ENCODE data around the gene UTS2B. TPM values are rescaled to one million over a fixed set of nuclear protein-coding genes. Genes with fewer than 3 reads are reported as not detected.
"Not testable (repeated sequence)": the region's sequence is repeated elsewhere in the genome, so short reads cannot be mapped to it uniquely, and the experiment has no call there.

The UTS2B gene
- total and polyA plus RNA-seq, 2 of the 13 experiments (the other 11 are each of a cell fraction or from before 2014, with no cell fraction given), result 0.03 to 0.46 TPM

GRCh38 chr3:191275751-191276150, 54.6 kb downstream of the UTS2B start (continued):
- TF ChIP-seq TGIF2 (CRISPR knock-in tag; IDR thresholded peaks at IDR 0.05) (no peak), ZBTB21 (CRISPR knock-in tag; IDR thresholded peaks at IDR 0.05) (no peak), FOXM1 (CRISPR knock-in tag; IDR thresholded peaks at IDR 0.05) (no peak), HNF1A (IDR thresholded peaks at IDR 0.05; ENCODE audit: low read depth) (no peak), HNF1A (CRISPR knock-in tag; IDR thresholded peaks at IDR 0.05; ENCODE audit: borderline replicate concordance) (no peak)
- TF ChIP-seq, protein P1, sequence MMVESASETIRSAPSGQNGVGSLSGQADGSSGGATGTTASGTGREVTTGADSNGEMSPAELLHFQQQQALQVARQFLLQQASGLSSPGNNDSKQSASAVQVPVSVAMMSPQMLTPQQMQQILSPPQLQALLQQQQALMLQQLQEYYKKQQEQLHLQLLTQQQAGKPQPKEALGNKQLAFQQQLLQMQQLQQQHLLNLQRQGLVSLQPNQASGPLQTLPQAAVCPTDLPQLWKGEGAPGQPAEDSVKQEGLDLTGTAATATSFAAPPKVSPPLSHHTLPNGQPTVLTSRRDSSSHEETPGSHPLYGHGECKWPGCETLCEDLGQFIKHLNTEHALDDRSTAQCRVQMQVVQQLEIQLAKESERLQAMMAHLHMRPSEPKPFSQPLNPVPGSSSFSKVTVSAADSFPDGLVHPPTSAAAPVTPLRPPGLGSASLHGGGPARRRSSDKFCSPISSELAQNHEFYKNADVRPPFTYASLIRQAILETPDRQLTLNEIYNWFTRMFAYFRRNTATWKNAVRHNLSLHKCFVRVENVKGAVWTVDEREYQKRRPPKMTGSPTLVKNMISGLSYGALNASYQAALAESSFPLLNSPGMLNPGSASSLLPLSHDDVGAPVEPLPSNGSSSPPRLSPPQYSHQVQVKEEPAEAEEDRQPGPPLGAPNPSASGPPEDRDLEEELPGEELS (CRISPR knock-in tag; IDR thresholded peaks at IDR 0.05), result no peak

DNA sequence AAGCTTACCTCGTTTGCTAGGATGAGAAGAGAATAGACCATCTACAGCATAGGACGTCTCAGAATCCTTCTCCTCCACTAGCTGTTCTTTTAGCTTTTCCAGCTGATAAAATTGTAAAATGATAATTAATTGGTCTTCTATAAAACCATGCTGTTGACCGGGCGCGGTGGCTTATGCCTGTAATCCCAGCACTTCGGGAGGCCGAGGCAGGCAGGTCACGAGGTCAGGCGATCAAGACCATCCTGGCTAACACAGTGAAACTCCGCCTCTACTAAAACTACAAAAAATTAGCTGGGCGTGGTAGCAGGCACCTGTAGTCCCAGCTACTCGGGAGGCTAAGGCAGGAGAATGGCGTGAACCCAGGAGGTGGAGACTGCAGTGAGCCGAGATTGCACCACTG, 55.1 kb downstream of the UTS2B start:
- H3K79me2 ChIP-seq (ENCODE audit: insufficient read depth, low read length); ATAC-seq; H3K4me1 ChIP-seq (ENCODE audit: insufficient read depth, low read length); DNase-seq (ENCODE audit: low spot score); FAIRE-seq; H3K27ac ChIP-seq (ENCODE audit: extremely low read length, insufficient read depth, low read length); CTCF ChIA-PET (ENCODE audit: low intra/inter-chr PET ratio, low total read pairs); H3K27me3 ChIP-seq (ENCODE audit: control insufficient read depth in 1 of 2, insufficient read depth in 2 of 2, low read length in 2 of 2); intact Hi-C loops (cut with micrococcal nuclease; ENCODE audit: unreplicated experiment); H3K9me3 ChIP-seq (ENCODE audit: low read length); POLR2A ChIA-PET; H3K36me3 ChIP-seq (replicated peaks in 1 of 2; ENCODE audit: control insufficient read depth in 1 of 2, insufficient read depth in 2 of 2, low read length in 2 of 2); H3K9ac ChIP-seq (ENCODE audit: insufficient read depth, low read depth, low read length); in situ Hi-C loops (cut with HindIII; ENCODE audit: extremely low pct_ligation_motif_present, low pct_unique_long_range_greater_than_20kb); H4K20me1 ChIP-seq (ENCODE audit: insufficient read depth, low read length); H3K4me2 ChIP-seq (ENCODE audit: low read depth, low read length); H3K4me3 ChIP-seq (replicated peaks in 1 of 3; ENCODE audit: insufficient read depth in 1 of 3, low read depth in 2 of 3, low read length in 3 of 3); H2AFZ ChIP-seq (ENCODE audit: low read length); BruUV-seq (replicated peaks): not testable (repeated sequence)
- 51% methylated on average over 14 of the region's 14 CpGs for WGBS (ENCODE audit: low lambda C conversion rate)
